Hypothalamus (tissue), 51 donors: ENCODE data around the gene GRK6.
"Not testable (repeated sequence)": the region's sequence is repeated elsewhere in the genome, so short reads cannot be mapped to it uniquely, and the experiment has no call there.

Source experiments
- DNase-seq, 51 donors: peaks; one replicate each; lab custom pipeline; 2025; lab: John Stamatoyannopoulos, UW

Gene GRK6

DNA sequence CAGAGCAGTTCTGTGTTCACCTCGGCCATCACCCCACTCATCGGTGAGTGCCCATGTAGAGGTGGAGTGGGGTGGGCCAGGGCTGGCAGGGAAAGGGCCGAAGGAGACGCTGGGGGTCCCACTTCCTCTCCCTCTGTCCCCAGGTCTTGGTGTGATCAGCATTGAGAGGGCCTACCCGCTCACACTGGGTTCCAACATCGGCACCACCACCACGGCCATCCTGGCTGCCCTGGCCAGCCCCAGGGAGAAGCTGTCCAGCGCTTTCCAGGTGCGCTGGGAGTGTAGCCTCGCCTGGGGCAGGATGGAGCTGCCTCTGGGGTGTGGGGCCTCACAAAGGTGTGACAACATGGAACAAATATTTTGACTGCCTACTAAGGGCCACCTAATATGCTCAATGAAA, 29.7 kb upstream of the GRK6 start:
- no peak for DNase-seq

DNA sequence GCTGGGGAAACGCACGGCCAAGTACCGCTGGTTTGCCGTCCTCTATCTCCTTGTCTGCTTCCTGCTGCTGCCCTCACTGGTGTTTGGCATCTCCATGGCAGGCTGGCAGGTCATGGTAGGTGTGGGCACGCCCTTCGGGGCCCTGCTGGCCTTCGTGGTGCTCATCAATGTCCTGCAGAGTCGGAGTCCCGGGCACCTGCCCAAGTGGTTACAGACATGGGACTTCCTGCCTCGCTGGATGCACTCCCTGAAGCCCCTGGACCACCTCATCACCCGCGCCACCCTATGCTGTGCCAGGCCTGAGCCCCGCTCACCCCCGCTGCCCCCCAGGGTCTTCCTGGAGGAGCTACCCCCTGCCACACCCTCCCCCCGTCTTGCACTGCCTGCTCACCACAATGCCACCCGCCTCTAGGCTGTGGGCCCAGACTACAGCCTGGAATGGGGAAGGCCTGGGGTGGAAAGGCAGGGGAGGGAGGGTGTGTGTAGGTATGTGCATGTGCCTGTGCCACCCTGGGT, 28.5 kb upstream of the GRK6 start:
- DNase-seq, result no peak

DNA sequence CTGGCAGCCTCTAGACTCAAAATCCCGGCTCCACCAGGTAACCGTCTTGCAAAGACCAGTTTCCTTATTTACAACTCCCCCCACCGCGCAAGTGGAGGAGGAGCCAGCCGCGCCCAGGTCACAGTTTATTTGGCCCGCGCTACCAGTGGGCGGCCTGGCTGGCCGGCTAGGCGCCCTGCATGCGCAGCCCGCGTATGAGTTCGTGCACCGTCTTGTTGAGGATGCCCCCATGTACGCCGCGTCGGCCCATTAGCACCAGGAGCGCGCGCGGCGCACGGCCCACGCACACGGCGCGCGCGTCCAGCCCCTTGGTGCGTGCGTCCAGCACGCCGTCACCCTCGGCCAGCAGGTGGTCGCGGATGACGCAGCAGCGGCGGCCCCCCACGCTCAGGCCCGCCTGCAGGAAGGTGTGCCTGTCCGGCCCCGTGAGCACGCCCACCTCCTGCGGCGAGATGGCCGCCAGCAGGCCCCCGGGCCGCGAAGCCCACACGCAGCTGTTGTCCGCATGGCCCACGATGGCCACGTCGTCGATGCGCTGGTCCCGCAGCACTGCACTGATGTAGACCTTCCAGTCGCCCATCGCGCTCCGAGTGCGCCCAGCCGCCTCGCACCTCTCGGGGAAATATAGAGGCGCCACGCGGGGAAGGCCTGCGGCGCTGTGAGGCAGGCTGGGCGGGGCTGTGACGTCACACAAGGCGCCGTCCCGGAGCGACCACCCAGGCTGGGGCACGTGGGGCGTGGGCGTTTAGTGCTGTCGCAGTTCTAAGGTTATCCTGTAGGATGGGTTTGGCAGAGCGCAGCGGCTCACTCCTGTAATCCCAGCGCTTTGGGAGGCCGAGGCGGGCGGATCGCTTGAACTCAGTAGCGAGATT, 26.2 kb upstream of the GRK6 start, which contains the start of gene PFN3:
Gene PFN3 (minus strand): TSS at position 665 of the 872 bp plus-strand sequence. CDS start 85 bp downstream, at position 580.
- no peak for DNase-seq

DNA sequence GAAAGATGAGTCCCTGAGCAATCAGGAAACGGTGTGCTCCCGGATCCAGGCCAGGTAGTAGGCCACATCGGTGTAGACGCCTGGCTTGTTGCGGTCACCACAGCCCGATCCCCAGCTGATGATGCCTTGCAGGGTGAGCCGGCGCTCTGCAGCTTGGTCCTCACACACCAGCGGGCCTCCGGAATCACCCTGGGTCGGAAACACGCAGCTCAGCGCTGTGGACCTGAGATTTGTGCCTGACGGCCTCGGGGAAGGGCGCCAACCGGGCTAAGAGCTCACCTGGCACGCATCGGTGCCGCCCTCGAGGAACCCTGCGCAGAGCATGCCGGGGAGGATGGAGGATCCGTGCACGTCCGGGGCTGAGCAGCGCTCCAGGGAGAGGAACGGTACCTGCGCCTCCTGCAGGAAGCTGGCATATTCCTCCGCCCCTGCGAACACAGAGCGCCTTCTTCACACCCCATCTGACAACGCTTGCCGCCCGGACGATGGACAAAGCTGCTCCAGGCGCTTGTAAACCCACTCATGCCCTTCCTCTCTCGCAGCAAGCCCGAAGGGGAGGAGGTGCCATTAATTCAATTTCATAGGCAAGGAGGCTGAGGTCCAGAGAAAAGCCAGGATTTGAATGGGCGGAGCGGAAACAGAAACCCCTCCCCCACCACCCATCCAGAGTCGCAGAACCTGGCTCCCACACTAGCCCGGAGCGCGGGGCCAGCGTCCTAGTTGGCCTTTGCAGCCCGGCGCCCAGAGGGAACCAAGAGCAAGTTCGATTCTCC, 24.0 kb upstream of the GRK6 start:
- DNase-seq, result peak in 13 of 51 donors; percentile 9 to 72 (median 31)

DNA sequence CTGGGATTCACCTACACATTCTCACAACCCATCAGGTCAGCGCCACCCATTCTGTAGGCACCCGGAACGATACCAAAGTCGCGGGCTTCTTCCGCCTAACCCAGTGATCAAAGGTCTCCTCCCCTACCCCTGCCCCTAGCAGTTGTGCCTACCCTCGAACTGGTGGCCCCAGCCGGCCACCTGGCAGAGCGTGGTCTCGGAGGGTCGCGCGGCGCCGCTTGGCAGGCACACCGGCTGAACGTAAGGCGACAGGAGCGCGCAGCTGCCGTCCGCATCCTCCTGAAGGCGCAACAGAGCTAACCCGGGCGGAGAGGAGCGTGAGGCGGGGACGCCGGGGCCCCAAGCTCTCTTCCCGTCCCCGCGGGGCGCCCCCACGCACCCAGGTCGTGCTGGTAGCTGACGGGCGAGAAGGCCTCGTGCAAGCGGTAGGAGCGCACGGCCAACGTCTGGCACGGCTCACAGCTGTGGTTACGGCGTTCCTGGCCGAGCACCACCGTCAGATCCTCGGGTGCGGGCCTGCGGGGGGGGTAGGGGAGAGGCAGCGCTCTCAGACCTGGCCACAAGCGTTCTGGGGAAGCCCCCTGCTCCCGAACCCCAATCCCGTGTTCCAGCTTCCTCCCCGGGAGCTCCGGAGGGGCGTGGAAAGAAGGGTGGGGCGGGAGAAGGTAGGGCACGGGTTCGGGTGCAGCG, 23.2 kb upstream of the GRK6 start:
- peak in 2 of 51 donors; percentile 53 to 64 for DNase-seq

DNA sequence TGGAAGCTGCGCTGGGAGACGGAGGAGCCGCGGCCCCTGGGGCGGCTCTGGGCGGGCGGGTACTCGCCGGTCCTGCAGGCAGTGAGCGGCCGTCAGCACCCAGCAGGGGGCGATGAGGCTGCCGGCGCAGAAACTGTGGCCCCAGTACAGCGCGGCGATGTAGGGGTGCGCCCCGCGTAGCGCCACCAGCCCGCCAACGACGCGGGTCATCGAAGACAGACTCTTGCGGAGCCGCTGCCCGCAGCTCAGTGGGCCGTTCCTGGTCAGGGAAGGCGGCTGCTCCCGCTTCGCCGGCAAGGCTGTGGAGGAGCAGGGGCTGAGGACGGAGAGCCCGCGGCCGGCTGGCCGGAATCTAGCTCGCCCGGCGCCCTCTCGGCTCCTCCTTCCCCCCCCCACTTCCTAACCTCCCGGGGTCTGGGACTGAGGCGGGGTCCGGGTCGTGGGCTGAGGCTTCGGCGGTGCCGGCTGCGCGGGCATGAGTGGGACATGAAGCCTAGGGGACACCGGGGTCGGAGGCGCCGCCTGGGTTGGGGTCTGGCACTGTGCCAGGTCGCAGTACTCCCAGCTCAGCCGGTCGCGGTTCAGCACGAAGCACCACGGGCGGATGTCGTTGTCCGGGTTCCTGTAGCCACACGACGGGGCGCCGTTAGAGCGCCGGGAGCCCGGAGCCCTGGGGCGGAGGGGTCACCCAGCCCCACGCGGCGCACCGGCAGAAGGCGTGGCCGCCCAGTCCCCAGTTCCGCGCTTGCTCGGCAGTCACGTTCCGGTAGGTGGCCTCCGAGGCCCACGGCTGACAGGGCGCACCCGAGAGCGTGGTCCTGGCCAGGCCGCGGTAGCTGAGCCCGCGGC, 22.5 kb upstream of the GRK6 start:
- DNase-seq, result peak in 44 of 51 donors; percentile 10 to 78 (median 50)

DNA sequence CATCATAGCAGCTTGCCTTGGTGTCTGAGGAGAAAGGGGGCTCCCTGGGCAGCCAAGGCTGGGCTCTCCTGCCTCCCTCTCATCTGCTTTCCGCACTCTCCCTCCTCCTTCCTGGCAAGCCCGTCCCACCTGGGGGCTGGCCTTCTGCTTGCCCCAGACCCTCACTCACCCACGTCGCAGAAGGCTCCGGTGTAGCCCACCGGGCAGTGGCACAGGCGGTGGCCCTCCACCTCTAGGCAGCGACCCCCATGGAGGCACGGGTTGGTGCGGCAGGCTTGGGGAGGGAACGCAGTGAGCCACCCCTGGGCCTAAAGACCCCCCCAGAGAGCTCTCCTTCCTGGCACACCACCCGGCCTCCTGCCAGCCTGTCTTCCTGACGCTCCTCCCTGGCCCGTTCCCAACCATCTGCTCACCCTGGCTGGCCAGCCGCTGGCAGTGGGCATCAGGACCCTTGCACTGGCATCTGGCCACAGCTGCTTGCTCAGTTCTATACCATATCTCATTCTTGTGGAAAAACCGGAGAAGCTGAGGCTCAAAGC, 21.8 kb upstream of the GRK6 start:
- DNase-seq, result no peak

DNA sequence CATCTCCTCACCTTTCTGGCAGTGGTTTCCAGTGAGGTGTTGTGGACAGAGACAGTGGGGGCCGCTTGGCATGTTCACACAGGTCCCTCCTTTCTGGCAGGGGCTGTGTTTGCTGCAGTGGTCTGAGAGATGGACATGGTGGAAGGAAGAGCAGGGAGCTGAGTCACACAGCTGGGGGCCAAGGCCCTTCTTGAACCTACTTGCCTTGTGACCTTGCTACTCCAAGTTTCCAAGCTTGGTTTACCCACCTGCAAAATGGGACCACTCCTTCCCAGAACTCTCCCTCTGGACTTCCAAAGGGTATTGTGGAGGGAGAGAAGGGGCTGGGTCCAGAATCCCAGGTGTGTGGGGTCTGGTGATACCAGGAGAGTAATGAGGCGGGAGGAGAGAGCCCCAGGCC, 21.2 kb upstream of the GRK6 start:
- no peak for DNase-seq

DNA sequence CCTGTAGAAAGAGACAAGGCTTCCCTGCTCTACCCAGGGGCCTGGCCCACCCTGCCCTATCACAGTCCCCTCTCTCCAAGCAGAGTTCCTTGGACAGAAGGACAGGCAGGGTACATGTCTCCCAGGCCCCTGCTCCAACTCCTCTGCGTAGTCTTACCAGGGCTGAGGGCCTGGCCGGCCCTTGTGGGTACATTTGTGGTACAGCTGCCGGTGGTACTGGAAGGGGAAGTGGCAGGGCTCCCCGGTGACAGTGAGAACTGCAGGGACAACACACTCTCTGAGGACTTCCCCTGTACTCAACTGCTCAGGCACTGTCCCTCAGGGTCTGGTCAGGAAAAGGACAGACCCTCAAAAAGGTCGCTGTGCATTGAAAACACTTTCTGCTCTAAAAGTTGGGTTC, 20.7 kb upstream of the GRK6 start:
- no peak for DNase-seq

DNA sequence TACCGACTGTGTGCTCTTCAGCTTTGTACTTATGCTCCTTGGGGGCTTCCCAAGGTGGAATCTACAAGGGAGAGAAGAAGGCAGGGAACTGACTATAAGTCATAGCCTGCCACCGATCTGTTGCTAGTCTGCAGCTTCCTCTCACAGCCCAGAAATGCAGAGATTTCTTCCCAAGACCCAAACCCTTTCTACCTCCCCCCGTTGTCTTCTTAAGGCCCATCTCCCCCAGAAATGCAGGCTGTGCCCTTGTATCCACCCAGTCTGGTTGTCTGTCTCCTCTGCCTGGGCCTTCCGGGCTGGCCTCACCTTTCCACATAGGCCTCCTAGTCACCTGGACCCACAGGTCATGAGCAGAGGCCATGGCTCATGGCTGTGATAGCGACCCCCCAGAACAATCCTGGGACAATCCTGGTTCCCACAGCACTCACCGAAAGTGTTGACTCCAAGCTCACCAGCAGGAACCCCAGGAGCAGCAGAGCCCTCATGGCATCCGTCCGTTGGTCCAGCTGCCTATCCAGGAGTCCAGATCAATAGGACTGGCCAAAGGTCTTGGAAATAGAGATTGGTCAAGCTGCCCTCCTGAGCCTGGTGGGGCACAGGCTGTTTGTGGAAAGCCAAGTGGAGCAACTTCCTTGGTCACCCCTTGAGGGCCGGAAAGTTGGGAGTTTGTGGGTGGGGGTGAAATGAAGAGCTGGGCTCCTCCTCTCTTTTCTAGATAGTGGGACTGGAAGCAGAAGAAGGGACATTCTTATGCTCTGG, 17.3 kb upstream of the GRK6 start, which contains the start of gene F12:
Gene F12 (minus strand): TSS at position 522 of the 759 bp plus-strand sequence. CDS start 37 bp downstream, at position 485.
- peak in 1 of 51 donors; percentile 7 for DNase-seq

DNA sequence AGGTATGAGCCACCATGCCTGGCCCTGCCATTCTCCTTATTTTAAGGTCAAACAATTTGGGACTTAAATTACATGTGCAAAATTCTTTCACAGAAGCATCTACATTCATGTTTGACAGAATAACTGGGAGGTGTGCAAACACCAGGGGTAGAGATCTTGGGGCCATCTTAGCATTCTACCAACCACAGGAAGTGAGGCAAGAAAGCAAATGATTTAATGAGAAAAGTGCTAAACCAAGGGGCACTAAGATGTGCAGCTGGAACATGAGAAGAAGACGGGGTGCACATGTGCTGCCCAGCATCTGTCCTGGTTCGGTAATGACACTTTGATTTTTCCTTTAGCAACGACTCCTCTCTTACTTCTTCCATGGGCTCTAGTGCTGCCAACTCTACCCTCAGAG, 15.9 kb upstream of the GRK6 start:
- DNase-seq, result no peak

DNA sequence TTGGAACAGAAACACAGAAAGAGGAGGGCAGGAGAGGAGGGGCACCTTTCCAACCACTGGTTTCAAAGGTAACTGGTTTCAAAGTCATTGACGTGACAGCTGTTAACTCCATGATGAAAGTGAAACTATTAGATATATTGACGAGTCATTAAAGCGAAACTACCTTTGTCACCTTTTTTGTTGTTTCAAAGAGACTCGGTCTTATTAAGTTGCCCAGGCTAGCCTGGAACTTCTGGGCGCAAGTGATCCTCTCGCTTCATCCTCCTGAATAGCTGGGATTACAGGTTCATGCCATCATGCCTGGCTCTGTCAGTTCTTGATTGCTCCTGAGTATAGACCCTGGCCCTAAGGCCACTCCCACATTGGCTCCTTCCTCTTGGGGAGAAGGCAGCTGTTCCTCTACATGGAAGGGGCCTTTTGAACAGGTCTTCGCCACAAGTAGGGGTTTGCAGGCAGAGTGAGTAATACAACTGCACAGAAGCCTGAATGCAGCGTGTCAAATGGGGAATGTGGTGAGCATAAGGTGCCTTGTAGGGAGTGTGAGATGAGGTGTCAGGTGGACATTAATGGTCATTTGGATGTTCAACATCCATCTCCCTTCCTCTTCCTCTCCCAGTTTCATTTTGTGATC, 13.8 kb upstream of the GRK6 start:
- no peak for DNase-seq

DNA sequence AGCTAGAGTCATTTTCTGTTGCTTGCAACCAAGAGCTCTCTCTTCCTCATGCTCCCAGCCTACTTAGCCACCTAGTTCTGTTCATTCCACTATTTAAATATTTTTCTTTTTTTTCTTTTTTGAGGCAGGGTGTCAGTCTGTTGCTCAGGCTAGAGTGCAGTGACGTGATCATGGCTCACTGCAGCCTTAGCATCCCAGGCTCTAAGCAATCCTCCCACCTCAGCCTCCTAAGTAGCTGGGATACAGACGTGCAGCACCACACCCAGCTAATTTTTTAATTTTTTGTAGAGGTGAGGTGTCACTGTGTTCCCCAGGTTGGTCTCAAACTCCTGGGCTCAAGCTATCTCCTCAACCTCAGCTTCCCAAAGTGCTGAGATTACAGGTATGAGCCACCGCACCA, 12.0 kb upstream of the GRK6 start:
- DNase-seq, result no peak

DNA sequence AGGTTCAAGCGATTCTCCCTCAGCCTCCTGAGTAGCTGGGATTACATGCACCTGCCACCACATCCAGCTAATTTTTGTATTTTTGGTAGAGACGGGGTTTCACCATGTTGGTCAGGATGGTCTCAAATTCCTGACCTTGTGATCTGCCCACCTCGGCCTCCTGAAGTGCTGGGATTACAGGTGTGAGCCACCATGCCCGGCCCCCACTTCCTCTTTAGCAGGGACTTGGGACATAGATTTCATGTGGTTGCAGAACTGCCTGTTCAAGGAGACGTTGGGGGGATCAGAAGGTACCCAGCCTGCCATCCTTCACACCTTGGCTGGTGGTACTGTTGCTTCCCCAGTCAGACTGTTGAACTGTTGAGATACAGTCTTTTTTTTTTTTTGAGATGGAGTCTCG, 9.4 kb upstream of the GRK6 start:
- DNase-seq, result not testable (repeated sequence)

DNA sequence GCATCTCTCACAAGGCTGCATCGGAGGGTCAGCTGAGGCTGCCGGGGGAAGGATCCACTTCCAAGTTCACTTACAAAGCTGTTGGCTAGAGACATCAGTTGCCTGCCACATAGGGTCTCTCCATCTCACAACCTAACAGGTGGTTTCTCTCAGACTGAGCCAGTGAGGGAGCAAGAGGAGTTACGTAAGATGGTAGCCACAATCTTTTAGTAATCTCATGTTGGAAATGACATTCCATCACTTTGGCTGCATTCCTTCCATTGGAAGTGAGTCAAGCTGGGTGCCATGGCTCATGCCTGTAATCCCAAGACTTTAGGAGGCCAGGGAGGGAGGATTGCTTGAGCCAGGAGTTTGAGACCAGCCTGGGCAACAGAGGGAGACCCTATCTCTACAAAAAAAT, 7.4 kb upstream of the GRK6 start:
- DNase-seq, result no peak

DNA sequence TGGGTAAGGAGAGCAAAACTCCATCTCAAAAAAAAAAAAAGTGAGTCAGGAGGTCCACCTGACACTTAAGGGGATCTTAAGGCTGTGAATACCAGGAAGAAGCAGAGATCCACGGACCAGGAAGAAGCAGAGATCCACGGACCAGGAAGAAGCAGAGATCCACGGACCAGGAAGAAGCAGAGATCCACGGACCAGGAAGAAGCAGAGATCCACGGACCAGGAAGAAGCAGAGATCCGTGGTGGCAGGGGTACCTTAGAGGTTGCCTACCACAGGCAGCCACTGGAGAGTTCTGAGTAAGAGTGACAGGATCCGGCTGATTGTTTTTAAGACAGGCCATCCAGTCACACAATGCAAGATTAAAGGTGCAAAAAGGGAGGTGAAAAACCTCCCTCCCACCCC, 6.0 kb upstream of the GRK6 start:
- DNase-seq, result not testable (repeated sequence)

DNA sequence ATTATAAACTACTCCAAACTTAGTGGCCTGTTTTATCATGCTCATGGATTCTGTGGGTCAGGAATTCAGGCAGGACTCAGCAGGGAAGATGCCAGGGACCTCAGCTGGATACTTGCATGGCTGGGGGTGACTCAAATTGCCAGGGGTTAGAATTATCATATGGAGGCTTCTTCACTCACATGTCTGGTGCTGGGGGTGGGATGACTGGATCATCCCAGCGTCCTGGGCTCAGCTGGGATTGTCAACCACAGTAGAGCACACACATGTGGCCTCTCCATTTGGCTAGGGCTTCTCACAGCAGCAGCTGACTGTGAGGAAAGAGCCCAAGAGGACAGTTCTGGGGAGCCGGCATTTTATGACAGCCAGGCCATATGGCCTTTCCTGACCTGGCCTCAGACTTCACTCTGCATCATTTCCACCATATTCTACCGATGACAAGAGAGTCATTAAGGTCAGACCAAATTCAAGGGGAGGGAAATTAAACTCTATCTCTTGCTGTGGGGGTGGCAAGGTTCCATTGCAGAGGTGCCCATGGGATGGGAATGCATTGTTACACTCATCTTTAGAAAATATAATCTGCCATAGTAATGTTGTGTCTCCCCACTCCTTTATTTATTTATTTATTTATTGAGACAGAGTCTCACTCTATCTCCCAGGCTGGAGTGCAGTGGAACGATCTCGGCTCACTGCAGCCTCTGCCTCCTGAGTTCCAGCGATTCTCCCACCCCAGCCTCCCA, 5.2 kb upstream of the GRK6 start:
- no peak for DNase-seq

DNA sequence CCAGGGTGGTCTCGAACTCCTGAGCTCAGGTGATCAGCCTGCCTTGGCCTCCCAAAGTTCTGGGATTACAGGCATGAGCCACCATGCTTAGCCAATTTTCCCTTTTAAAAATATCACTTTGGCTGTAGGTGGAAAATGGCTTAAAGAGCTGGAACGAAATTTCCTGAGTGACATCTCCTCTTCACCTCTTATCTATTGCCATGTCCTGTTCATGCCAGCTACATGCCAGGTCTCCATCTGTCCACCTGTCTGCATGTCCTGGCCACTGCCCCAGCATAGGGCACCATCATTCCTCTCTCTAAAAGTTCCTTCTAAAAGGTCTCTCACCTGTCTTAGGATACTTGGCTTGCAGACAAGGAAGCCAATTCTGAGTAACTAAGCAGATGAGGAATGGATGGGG, 2.8 kb upstream of the GRK6 start:
- no peak for DNase-seq
